Occipital lobe (tissue), 3 donors: ENCODE results near the gene RNMT. TPM values are rescaled to one million over a fixed set of nuclear protein-coding genes. Genes with fewer than 3 reads are reported as not detected.

Source experiments
- DNase-seq: peaks from one replicate; lab custom pipeline; 2025; lab: John Stamatoyannopoulos, UW
- small RNA-seq: library from RNA; depleted of rRNA; stranded (forward); fragments of <200 nt; gene quantifications from one replicate; pipeline ENCODE3, GENCODE V24; 2014
- total RNA-seq: library from RNA; depleted of rRNA; stranded (reverse); fragments of >200 nt; gene quantifications from one replicate; pipeline ENCODE4 v1.2.3, GENCODE V29; 2014

RNMT gene
- total RNA-seq, 1 donor from 2014 or later, result 55.2 TPM

DNA sequence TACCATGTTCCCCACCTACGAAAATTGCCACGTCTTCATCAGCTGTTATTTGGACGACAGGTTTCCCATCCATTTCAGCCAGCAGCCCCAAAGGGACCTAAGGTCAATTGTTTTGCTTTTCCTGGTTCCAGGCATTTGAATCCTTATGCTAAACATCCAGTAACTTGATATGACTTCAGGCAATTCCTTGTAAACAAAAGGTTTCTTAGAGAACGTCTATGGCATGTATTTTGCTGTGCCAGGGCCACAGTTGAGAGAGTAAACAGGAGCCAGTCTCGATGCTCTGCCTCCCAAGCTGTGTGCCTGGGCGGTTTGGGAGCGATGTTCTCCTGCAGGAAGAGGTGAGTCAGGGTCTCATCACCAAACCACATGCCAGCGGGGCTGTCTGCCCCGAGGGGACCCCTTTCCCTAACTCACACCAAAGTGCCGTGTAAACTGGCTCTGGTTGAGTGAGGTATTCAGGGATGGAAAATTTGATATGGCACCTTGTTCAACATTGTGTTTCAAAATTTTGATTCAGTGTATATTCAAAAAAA lies 84.5 kb downstream of the RNMT start:
- DNase-seq, result no peak

DNA sequence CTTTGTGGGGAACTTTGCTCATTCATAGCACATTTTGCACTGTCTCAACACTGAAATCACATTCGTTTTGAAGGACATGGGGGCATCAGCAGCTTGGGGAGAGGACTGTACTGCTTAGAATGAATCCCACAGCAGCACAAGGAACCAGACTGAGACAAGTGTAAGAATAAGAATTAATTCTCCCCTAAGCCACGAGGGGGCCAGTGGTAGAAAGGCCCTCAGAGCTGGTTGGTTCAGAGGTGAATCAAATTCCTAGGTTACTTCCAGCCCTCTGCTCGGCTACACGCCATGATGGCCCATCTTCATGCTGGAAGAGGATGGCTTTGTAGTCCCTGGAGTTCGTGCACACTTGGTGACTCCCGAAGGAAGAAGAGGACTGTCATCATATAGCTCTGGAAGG lies 85.5 kb downstream of the RNMT start:
- DNase-seq, result no peak

DNA sequence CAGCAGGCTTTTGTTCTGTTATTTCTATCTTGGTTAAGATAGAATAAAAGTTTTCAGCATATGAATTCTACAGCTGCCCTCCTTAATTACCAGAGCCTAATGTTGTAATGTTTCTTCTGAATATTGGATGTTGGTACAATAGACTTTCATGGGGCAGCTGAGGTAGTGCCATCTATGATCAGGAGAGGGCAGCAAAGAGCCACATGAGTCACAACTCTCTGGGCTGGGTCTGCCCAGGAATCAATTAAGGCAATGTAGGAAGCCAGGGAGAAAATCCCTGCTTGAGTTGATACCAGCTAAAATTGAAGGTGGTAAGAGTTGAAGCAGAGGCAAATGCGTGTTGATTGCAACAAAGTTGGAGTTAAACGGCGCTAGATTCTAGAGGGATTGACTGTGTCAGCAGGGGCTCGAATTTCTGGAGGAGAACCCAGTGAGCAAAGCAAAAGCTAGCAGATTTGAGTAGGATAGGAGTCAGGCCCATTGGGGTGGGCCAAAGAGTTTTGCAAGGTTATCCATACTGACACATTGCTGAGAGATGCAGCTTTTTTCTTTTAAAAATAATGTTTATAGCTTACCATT lies 86.9 kb downstream of the RNMT start:
- DNase-seq, result peak; percentile 8

Small RNA genes within 50 kb of the gene (small RNA-seq; reads per million reads assigned to genes)
- gene AP001525.1 (not detected), gene RN7SL362P (not detected)

Other genes with a start within 250 kb of the RNMT start
- gene FAM210A, start 115 bp upstream of the RNMT start, total RNA-seq, result 31.8 TPM
- 2.2 TPM for gene MC5R, start 97.5 kb downstream of the RNMT start, total RNA-seq
- not detected for gene MC2R, start 188.9 kb downstream of the RNMT start, total RNA-seq